HG02678 (cell line): Measurements from ENCODE around the gene WNT4.

Source experiments
- ATAC-seq: cut with Tn5 transposase; IDR thresholded peaks from one replicate; pipeline ENCODE4 v1.9.1; 2021; ENCODE audit warnings: mild to moderate bottlenecking, moderate library complexity; ENCODE audit not compliant: unreplicated experiment

The WNT4 gene

DNA sequence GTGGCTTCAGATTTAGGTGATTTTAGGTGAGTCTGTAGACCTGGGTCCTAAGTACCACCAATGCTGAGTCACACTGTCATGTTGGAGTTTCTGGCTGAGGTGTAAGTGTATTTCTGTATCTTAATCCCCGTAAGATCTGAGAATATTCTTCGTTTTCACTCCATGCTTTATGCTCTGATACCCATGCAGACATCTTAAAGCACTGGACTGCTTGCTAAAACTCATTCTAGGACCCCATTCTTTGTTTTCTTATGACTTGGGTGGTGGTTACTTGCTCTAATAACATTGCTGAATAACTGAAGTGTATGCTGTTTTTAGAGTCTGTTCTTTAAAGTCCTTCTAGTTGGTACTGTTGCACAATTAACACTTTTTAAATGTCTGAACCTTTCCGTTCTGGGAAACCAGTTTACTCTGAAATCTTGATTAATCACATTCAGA, 53.7 kb downstream of the WNT4 start:
- no peak for ATAC-seq

DNA sequence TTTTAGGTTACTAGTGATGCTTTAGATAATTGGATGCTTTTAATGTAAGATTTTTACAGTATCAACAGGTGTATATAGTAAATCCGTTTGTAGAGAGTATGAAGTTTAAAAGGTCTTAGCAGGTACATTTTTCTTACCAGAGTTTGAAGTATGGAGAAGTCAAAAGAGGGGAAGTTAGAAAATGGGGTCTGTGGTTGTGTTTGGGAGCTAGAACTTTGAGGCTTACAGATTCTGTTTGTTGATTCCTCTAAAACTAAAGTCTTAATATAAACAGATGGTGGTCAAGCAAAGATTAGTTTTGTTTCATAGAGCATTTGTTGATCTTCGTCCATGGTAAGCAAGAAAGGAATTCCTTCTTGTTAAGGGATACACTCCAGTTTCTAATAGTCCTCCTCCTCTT, 54.6 kb downstream of the WNT4 start:
- ATAC-seq = no peak

DNA sequence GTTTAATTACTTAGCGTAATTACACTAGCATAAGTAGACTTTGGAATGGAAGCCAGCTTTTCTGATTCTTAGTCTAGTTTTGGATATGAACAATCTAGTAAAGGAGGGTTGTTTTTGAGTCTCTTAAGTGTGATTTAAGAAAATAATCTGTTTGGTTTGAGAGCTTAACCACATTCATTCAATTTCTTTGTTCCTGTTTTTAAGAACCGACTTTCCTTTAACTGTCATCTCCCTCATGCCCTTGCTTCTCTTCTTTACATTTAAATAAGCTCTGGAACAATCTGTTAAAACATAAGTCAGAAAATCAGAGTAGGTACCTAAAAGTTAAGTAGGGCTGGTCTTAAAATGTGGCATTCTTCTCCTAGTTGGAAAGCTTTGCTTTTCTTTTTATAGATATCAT, 62.7 kb downstream of the WNT4 start:
- ATAC-seq = no peak

DNA sequence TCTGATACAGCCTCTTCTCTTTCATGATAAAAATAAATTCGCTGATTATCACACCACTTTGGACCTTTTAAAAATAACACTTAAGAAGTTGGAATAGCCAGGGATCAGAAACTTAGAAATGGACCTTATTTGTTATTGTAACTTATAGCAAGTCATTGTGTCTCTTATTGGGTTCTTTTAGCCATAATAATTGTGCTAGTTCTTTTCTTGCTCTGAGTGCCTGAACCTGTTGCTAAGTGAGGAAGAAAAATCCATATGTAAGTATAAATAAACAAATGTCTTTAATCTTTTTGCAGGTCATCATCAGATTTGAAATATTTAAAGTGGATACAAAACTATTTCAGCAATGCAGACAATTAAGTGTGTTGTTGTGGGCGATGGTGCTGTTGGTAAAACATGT, 64.8 kb downstream of the WNT4 start:
- no peak for ATAC-seq

DNA sequence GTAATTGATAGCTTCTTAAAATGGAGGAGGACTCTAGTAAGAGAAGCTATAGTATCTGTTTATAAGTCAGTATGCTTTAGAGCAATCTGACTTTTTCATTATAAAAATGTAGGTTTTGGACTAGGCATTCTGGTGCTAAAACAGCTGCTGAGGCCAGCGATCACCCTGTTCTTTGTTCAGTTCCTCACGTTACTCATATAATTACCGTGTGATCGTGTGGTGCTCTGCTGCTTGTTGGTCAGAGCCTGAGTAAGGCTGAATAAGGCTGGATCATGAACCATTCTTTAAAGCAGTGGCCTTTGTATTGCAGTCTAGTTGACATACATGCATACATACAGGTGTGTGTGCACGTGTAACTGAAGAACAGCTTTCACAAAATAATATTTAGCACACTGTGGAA, 65.2 kb downstream of the WNT4 start:
- no peak for ATAC-seq

DNA sequence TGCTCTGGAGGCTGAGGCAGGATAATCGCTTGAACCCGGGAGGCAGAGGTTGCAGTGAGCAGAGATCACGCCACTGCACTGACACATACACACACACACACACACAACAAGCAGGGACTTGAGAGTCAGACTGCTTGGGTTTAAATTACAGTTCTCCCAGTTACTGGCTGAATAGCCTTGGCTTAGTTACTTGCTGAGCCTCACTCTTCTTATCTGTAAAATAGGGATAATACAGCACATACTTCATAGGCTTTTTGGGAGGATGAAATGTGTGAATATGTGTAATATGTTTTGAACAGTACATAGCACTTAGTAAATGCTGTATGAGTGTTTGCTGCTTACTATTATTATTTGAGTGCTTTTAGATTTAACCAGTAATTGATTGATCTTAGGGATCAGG, 66.6 kb downstream of the WNT4 start:
- ATAC-seq = no peak

DNA sequence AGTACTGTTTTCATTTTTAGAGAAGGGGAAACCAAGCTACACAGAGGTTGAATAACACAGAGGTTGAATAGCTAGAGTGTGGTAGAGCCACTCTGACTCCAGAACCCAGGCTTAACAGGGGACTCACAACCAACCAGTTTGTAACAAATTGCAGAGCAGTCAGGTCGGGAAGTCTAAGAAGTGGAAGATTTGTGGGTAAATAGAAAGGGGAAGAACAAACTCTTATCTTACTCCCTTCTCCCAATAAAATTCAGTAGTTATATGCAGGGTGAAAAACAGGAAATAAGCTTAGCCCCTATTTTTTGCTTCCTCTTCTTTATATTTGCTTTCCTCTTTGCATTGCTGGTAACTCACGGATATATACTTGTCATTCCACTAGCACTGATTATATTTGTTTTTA, 67.2 kb downstream of the WNT4 start:
- no peak for ATAC-seq

DNA sequence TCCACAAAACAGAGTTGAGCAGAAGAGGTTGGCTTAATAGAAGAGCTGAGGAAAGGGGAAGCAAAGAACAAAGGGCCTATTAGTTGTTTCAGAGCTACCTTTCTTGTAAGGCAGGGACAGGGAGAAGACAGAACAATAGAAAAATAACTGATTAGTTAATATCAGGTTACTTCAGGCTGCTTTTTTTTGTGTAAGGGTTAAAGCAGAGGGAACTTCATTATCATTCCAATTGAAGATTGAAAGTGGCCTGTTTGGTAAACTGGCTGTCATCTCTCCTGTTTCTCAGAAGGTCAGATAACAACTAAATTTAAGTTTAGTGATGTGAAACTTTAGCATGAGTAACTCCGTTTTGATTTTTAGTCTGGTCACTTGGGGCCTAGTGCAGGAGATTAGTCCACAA, 68.1 kb downstream of the WNT4 start:
- no peak for ATAC-seq

DNA sequence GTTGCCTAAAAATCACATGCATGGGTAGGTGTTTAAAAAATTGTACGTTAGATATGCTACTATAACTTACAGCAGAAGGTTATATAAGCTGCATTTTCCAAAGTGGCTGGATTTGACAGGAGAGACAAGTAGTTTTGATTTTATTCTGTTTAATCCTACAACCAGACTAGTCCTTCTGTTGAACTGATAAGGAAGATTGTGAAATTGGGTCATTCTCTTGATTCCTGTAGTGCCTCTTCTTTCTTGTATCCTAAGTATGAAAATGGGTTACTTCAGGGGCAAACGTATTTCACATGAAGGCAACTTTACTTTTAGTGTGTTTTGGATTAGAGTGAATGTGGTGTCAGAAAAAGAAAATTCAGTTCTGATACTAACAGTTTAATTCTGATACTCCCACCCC, 71.4 kb downstream of the WNT4 start:
- ATAC-seq = no peak
